A172 (cell line): ENCODE results near the gene SERPINB6. TPM values are rescaled to one million over a fixed set of nuclear protein-coding genes. Genes with fewer than 3 reads are reported as not detected.
"Not testable (repeated sequence)": the region's sequence is repeated elsewhere in the genome, so short reads cannot be mapped to it uniquely, and the experiment has no call there.

Experiments used
- DNase-seq: peaks from one replicate; pipeline ENCODE4 v3.0.0-alpha.2; 2015; ENCODE audit warnings: low spot score
- total RNA-seq: library from RNA; depleted of rRNA; stranded (reverse); fragments of >200 nt; shearing (Covaris generic); gene quantifications from 2 replicates; pipeline ENCODE4 v1.2.3, GENCODE V29; 2014

SERPINB6 gene
- total RNA-seq, 1 experiment from 2014 or later, result 121 TPM

DNA sequence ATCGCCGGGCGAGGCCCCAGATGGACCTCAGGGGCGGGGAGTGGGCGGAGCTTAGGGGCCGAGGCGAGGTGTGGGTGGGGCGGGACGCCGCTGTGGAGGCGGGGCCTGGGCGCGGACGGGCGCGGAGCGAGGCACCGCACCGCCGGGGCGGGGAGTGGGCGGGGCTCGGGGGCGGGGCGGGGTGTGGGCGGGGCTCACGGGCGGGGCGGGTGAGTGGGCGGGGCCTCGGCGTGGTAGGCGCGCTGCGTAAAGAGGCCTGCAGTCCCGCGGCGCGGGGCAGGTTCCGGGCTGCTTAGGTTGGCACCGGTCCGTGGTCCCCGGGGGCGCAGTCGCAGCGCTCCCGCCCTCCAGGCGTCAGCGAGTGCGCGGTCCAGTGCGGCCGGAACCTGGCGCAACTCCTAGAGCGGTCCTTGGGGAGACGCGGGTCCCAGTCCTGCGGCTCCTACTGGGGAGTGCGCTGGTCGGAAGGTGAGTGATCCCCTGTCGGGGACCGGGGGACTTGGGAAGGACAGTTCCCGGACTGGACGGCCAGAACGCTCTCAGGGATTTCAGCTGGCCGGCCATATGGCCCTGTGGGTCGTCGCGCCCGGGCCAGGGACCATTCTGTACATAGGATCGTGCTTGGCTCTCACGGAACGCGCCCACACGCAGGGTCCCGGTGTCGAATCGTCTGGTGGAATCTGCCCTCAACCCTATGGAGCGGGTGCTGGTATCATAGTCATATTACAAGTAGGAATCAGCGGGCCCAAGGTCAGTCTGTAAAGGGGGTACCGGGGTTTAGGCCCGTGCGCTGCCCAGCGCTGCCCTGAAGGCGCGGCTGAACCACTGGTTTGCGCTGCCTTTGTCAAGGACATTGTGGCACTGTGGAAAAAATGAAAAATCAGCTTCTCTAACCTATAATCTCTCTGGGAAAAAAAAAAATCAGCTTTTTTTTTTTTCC is 28.5 kb upstream of the SERPINB6 start, which contains the start of gene NQO2:
Gene NQO2, plus strand, starts transcription at position 277 of the 940 bp plus-strand sequence. CDS start 6,659 bp downstream, outside the sequence.
- no peak for DNase-seq

DNA sequence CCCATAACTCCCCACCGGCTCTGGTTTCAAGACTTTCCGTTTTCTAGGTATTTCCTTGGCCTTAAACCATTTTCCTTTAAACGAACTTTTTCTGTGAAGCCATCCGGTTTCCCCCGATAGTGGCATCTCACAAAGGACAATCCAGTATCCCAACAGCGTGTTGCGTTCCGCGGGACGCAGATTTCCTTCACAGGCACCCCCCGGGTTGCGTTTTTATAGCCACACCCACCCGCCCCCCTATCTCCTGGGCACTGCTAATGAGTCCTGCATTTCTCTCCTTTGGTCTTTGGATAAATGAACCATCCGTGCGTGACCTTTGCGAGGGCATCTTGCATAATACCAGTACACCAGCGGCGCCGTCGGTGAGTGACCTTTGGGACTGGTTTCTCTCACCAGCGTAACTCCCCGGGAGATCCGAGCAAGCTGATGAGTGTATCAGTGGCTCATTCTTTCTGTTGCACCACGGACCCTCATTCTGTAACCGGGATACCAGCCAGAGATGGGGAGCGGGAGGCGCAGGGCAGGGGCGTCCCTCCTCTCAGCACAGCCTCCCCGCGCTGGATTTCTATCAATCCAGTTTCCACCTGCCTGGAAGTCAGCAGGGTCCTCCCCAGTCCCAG is 27.7 kb upstream of the SERPINB6 start:
- peak; percentile 82 for DNase-seq

DNA sequence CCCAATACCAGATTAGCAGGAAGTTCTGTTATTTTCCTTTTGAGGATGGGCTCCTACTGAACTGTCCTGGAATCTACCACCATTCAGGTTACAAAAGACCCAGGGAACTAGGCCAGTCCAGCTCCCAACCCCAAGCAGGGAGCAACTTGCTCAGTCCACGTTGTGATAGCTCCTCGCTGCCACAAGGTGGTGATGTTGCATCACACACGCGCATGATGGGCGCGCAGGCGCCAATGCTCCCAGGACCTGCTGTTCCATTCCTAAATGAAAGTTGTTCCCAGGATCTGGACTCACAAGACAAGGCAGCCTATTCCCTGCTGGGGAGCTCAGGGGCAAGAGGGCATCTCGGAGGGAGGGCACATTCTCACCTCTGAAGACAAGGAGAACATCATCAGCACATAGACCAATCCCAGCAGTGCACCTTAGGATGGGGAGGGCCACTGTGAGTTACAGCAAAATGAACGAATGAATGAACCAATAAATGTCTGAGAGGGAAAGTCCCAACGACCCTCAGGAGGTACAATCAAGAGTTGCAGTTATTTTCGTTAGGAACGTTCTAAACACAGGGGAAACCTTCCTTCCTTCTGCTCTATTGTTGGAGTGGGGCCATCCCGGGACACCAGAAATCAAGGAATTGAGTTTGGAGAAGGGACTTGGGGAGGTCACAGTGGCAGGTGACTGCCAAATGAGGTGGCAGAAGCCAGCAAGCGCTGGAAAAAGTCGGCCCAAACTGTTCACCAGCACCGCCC is 27.1 kb upstream of the SERPINB6 start:
- not testable (repeated sequence) for DNase-seq

DNA sequence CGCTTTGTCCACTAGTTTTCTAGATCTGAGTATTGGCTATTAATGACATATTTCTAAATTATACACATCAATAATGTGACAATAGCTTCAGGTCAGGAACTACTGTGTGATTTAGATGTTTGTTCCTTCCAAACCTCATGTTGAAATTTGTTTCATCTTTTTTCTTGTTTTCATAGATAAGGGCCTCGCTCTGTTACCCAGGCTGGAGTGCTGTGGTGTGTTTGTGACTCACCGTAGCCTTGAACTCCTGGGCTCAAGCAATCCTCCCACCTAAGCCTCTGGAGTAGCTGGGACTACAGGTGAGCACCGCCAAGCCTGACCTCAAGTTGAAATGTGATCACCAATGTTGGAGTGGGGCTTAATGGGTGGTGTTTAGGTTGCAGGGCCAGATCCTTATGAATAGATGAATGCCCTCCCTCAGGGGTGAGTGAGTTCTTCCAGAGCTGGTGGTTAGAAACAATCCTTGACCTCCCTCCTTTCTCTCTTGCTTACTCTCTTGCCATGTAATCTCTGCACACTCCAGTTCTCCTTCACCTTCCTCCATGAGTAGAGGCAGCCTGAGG is 22.5 kb upstream of the SERPINB6 start:
- DNase-seq, result no peak

DNA sequence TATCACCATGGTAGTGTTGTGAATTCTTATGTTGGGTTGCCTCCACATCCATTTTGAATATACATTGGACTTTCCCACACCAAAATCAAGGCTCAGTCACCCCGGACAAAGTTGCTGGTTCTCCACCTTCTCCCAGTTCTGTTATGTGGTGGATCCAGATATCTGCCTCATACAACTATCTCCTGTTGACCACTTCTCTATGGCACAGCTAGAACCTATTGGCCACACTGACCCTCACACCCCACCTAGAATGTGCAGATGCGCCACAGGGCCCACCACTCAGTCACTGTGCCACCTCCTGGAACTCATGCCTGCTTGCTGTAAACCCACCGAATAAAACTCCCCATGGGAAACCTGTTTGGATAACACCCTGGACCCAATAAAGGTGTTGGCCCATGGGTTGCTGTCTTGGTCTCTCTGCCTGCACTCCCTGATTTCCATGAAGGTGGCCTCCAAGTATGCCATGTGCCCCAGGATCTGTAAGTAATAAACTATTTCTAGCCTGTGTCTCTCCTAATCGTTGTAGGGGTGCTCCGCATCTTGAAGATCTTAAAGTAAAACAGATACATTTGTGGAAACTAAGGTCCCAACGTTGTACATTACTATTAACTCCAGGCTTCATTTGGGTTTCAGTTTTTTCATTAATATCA is 21.1 kb upstream of the SERPINB6 start:
- DNase-seq, result no peak

DNA sequence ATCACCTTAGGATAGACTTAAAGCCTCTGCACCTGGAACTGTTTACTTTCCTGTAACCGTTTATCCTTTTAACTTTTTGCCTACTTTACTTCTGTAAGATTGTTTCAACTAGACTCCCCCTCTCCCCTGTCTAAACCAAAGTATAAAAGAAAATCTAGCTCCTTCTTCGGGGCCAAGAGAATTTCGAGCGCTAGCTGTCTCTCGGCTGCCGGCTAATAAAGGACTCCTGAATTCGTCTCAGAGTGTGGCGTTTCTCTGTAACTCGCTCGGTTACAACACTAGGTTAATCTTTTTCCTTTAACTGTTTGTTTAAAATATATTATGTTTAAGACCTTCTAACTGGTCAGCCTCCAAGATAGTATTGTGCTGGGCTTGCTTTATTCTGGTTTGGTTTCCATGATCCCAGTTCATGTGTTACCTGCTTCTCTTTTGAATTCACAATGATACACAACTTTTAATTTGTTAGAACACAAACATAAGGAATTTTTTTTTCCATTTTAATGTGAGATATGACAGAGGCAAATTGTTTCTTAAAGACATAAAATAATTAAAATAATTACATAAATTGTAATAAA is 19.7 kb upstream of the SERPINB6 start:
- DNase-seq, result no peak

DNA sequence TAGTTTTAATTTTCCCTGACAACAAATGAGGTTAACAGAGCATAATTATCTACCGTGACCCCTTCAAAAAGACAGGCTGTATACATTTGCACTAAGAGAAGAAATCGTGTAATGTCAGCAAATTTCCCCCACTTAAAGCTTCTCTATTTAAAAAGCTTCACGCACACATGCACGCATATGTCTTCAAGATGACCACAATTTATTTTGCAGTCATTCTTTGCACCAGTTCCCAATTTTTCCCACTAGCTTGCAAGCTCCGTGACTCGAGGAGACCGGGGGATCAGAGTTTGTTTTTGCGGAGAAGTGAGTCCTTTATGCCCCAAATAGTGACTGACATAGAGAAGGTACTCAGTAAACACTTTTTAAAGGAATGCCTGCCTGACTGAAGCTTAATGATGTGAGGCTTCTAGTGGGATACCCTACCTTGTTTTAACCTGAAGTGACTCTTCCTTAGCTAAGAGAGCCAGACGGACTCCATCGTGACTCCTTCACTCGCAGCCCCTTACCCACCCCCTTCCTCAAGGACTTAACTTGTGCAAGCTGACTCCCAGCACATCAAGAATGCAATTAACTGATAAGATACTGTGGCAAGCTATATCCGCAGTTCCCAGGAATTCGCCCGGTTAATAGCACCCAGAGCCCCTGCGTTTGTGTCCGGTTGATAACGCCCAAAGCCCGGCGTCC is 19.0 kb upstream of the SERPINB6 start:
- DNase-seq, result peak; percentile 57

DNA sequence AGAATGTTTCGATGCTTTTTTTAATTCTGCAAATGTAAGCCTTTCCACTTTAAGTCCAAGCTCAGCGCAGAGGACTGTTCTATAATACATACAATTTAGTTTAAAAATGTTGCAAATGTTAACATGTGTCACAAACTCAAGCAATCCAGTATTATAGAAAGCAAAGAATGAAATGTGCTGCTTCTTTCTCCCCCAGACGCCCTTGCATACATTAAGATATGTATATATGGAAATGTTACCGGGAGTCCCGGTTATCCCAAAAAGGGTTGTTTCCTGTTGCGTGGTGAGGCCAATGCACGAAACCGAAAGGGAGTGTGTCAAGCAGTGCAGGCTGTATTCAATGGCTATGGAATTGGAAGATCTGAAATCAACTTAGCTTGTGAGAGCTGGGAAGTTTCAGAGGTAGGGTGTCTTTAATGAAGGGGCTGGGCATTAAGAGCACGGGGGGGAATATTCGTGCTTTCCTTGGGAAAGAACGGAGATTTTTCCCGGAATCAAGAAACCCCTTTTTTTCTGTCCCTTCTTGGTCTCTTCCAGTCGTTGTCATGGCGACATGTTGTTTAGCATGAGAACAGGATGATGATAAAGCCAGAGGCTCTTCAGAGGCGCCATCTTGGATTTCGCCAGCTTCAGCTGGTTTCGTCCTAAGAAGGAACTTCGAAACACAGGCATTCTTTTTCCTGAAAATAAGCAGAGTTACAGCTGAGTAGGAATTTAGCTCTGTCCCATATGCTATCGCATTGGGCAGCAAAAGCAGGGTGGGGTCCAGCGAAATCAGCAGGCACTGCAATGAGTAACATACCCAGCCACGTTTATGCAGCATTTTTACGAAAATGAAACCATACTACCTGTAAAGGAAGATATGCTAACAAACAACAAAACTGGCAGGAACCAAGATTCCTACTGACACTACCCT is 18.2 kb upstream of the SERPINB6 start:
- peak; percentile 96 for DNase-seq

DNA sequence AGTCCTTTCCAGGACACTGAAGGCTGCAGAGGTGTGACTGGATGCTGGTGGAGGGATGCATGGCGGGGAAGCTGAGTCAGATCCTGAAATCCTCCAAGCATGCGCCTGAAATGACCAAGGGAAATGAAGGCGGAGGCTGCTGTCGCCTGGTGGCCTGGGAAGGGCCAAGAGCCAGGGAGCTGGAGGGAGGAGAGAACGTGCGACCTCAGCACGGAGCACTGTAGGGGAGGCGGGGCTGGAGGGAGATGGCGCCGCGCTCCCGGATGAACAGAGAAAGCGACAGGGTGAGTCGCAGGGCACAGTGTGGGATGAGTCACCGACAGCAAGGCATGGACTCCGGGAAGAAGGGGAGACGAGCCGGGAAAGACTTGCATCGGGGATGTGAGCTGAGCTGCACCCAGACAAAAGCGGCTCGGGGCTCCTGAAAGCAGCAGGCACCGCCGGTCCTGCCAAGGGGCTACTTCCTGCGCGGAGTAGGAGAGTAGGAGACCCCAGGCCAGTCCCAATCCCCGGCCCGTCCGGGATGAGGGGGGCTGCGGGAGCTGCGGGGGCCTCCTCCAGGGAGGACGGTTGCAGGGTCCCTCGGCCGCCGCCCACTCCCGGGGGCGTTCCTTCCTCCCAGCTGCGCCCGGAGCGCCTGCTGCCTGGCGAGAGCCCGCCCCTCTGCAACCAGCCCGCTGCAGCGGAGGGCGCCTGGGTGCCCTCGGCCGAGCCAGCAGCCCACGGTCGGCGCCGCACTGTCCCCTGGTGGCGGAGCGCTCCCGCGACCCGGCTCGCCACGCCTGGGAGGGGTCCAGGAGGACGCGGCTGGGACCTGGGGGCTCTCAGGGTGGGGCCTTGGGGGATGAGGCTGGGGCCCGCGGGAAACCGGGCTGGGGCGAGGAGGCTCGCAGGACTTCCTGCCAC is 17.3 kb upstream of the SERPINB6 start:
- peak; percentile 96 for DNase-seq

DNA sequence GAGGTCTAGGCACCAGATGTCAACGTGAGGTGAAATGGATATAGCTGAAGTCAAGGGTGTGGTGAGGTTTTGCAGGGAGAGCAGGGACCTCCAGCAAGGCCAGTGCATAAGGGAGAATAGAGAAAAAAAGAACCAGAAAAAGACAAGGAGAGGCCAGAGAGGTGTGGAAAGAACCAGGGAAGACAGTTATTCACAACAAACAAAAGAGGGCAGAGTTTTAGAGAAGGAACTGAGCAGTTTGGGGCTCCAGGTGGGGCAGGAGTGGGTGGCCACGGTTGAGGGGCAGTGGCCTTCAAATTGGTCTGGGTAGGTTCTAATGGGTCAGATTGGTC is 16.7 kb upstream of the SERPINB6 start:
- DNase-seq, result no peak

DNA sequence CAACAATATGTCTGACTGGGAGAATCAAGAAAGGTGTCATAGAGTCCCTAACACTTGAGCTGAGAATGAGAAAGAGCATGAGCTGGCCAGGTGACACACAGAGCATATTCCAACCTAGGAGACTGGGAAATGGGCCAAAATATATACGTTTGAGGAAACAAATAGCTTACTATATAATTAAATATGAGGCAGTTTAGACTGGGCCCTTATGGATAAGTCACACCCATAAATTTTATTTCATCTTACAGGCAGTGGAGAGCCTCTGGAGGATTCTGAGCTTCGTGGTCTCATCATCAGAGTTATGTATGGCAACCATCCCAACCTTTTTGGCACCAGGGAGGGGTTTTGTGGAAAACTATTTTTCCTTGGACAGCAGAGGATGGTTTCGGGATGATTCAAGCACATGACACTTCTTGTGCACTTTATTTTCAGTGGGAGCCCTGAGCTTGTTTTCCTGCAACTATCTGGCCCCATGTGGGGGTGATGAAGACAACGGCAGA is 15.4 kb upstream of the SERPINB6 start:
- peak; percentile 86 for DNase-seq

DNA sequence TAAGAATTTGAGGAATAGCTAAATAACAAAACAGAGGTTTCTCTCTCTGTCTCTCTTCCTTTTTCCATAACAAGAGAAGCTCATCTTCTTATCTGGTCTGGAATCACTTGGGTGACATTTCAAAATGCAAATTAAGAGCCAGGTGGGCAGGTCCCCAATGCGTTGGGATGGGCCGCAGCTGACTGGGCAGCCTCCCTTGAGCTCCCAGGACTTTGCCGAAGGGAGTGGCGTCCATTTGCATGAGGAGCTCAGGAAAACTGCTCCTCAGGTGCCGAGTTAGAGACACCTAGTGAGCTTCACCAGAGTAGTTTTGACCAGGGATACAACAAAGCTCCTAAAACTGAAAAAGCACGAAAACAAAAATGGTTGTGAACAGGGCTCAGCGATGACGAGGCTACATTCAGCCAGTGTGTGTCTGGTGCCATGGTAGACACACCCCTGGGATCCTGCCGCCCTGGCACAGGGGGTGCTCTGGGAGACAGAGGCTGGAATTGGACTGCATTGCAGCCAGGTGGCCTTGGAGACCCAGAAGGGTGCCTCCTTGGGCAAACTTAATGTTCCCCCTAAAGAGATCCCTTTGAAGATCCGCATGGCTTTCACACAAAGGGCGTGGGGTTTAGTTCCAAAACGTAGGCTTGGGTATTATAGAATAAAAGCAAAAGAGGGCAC is 13.5 kb upstream of the SERPINB6 start:
- no peak for DNase-seq

DNA sequence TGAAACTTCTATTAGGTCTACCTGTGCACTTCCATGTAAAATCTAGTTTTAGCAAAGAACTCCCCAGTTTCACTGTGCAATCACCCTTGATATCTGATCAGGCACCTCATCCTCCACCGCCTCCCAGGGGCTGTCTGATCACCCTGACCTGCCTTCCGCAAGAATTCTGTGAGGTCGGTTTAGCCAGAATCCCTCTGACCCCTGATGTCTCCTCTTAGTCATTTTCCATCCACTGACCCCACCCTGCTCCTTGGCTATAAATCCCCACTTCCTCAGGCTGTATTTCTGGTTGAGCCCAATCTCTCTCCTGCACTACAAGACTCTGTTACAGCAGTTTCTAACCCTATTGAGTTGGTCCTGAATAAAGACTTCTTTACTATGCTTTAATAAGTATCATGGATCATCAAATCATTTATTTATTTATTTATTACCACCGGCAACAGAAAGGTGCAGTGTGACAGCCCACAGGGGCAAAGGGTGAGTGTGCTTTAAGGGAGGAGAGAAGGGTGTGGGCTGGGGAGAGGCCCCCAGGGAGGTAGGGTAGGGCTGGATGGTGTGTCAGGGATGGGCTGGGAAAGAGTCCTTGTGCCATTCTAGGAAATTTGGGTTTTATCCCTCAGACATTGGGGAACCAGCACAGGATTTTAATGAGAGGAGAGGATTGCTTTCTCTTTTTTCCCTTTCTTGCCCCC is 11.2 kb upstream of the SERPINB6 start:
- no peak for DNase-seq

DNA sequence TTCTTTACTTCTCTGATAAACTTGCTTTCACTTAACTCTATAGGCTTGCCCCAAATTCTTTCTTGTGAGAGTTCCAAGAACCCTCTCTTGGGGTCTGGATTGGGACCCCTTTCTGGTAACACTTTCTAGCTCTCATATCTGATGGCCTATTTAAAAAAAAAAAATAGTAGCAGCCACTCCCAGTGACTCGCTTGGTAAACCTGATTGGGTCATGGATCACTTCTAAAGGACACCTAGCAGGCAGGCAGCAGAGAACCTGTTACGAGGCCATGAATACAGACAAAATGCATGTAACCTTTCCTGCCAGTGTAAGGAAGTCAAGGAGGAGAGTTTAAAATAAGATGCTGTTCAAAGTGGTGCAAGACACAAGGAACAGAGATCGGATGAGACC is 9.1 kb upstream of the SERPINB6 start:
- DNase-seq, result no peak

DNA sequence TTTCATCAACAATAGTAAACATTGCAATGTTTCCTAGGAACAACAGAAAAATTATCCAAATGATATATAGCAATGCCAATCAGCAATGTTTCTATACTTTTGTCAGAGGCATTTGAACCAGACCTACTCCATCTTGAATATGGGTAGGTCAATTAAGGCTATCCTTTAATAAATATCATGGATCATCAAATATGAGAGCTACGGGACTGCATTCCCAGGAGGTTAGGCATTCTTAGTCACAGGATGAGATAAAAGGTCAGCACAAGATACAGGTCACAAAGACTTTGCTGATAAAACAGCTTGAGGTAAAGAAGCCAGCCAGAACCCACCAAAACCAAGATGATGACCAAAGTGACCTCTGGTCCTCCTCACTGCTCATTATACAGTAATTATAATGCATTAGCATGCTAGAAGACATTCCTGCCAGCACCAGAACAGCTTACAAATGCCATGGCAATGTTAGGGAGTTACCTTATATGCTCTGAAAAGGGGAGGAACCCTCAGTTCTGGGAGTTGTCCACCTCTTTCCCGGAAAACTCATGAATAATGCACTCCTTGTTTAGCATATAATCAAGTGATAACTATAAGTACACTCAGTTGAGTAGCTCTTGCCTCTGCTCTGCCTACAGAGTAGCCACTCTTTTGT is 8.6 kb upstream of the SERPINB6 start:
- DNase-seq, result peak; percentile 80

DNA sequence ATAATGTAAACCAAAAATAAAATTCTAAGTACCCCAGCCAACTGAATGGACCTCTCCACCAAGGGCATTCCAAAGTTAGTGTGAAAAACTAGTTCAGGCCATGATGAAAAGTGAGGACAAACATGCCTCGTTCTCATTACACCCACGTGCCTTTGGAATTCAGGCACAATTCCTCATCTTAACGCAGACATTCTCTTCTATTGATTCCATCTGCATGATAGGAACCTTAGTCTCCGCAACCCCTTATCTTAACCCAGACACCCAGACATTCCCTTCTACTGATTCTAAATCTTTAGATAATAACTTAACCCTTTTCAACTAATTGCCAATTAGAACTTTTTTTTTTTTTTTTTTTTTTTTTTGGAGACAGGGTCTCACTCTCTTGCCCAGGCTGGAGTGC is 7.6 kb upstream of the SERPINB6 start:
- DNase-seq, result no peak
